Breast epithelium (tissue), 3 donors: Measurements from ENCODE around the gene AGAP1.

ENCODE experiments used
- CTCF ChIP-seq, 3 donors: fragments of 450-650 bp; IDR thresholded peaks; one replicate each; pipeline ENCODE4 v1.5.1; 2016 to 2017; ENCODE audit warnings: antibody characterized with exemption in 3 of 3, mild to moderate bottlenecking in 3 of 3, moderate library complexity in 3 of 3
- POLR2A ChIP-seq: fragments of 450-650 bp; IDR thresholded peaks from one replicate; pipeline ENCODE4 v1.6.1; 2016; ENCODE audit warnings: antibody characterized with exemption, mild to moderate bottlenecking, moderate library complexity
- POLR2AphosphoS5 ChIP-seq, 3 donors: sonication (generic); formaldehyde crosslinking; IDR thresholded peaks; one replicate each; pipeline ENCODE4 v1.6.1; 2017; ENCODE audit warnings: antibody characterized with exemption in 3 of 3

GRCh38 chr2:235566415-235566814 is 72.6 kb downstream of the AGAP1 start:
- TF ChIP-seq CTCF (IDR thresholded peaks at IDR 0.05) (no peak), POLR2AphosphoS5 (IDR thresholded peaks at IDR 0.05) (no peak), POLR2A (no peak)
